Spleen (tissue), 11 donors: ENCODE results near the gene RBM47. TPM values are rescaled to one million over a fixed set of nuclear protein-coding genes. Genes with fewer than 3 reads are reported as not detected.

Experiments used
- DNase-seq: peaks from one replicate; pipeline ENCODE4 v3.0.0-alpha.2; 2020
- H3K27ac ChIP-seq, 8 donors: fragments of 200-600 bp; sonication (generic) in 7 of 8; 1 replicate in 4 of 8; 2 replicates in 4 of 8; pipeline versions ENCODE4 v1.5.0 to v1.8.0; 2016 to 2021; ENCODE audit warnings: inconsistent platforms in 4 of 8, mild to moderate bottlenecking in 4 of 8, moderate library complexity in 1 of 8
- H3K27me3 ChIP-seq, 7 donors: fragments of 200-600 bp; sonication (generic) in 6 of 7; replicated peaks in 1 of 7; 1 replicate in 4 of 7; 2 replicates in 3 of 7; pipeline versions ENCODE4 v1.5.0 to v1.8.0; 2016 to 2021; ENCODE audit warnings: inconsistent platforms in 3 of 7, mild to moderate bottlenecking in 1 of 7
- H3K36me3 ChIP-seq, 6 donors: fragments of 200-600 bp; sonication (generic) in 5 of 6; 1 replicate in 4 of 6; 2 replicates in 2 of 6; pipeline versions ENCODE4 v1.5.0 to v1.8.0; 2016 to 2021; ENCODE audit warnings: inconsistent platforms in 2 of 6
- H3K4me1 ChIP-seq, 6 donors: fragments of 200-600 bp; sonication (generic) in 5 of 6; 1 replicate in 3 of 6; 2 replicates in 3 of 6; pipeline versions ENCODE4 v1.5.0 to v1.8.0; 2016 to 2021; ENCODE audit warnings: inconsistent platforms in 3 of 6
- H3K4me3 ChIP-seq, 8 donors: fragments of 200-600 bp; sonication (generic) in 7 of 8; 1 replicate in 4 of 8; 2 replicates in 4 of 8; pipeline versions ENCODE4 v1.5.0 to v1.8.0; 2016 to 2021; ENCODE audit warnings: inconsistent platforms in 4 of 8, mild to moderate bottlenecking in 4 of 8, moderate library complexity in 2 of 8
- H3K9me3 ChIP-seq, 8 donors: fragments of 200-600 bp; sonication (generic) in 7 of 8; 1 replicate in 4 of 8; 2 replicates in 4 of 8; pipeline versions ENCODE4 v1.5.0 to v1.8.0; 2016 to 2021; ENCODE audit warnings: inconsistent platforms in 4 of 8
- CTCF ChIP-seq, 11 experiments: fragments of 200-600 bp in 7 of 11; fragments of 450-650 bp in 4 of 11; sonication (generic) in 4 of 11; IDR thresholded peaks in 8 of 11; conservative IDR thresholded peaks in 3 of 11; 1 replicate in 7 of 11; 2 replicates in 4 of 11; pipeline versions ENCODE4 v1.4.0 to v1.8.0; 2016 to 2021; ENCODE audit warnings: antibody characterized with exemption in 11 of 11, inconsistent platforms in 4 of 11, mild to moderate bottlenecking in 1 of 11
- POLR2A ChIP-seq, 3 donors: fragments of 450-650 bp; IDR thresholded peaks; one replicate each; pipeline ENCODE4 v1.5.1; 2017; ENCODE audit warnings: antibody characterized with exemption in 3 of 3, mild to moderate bottlenecking in 1 of 3
- POLR2AphosphoS5 ChIP-seq, 3 donors: sonication (generic); formaldehyde crosslinking; IDR thresholded peaks; one replicate each; pipeline ENCODE4 v1.5.1; 2017; ENCODE audit warnings: antibody characterized with exemption in 3 of 3
- WGBS, 5 donors: extraction: QIAGEN DNeasy Blood & Tissue Kit in 3 of 5; methylation state at CpG; one replicate each; pipeline versions ENCODE4 v1.1.5 to v1.1.7; 2013 to 2018; 5-methylcytosine and 5-hydroxymethylcytosine counted together
- intact Hi-C: fragments of 100-400 bp; cut with DNase I; formaldehyde crosslinking; loops from one replicate; pipeline ENCODE4 v1.15.0; 2023; ENCODE audit warnings: low total_unique reads
- polyA plus RNA-seq, 3 donors: library from polyadenylated mRNA; stranded (reverse); fragments of 200-250 nt; gene quantifications; one replicate each; pipeline ENCODE4 v1.2.1, GENCODE V29; 2013
- total RNA-seq, 7 donors: library from RNA; depleted of rRNA in 3 of 7; stranded (reverse); fragments of >200 nt in 3 of 7; fragmentation: NEBNext Ultra II Directional in 4 of 7; extraction: Animal tissue kit (Norgen Biotek cat#: 25700) in 4 of 7; gene quantifications; one replicate each; pipeline versions ENCODE4 v1.1.0 to v1.2.1, GENCODE V29; 2016 to 2021
- donor health status: healthy with polysubstance abuse.
- donor health status: DM: no; HTN: no; CAD: no; lungs with moderate emphysema.
- donor health status: DM: no; HTN: no; CAD: no.
- donor health status: Bipolar disorder and iron deficiency.
- donor health status: healthy.
- donor health status: DM: no; HTN: no; CAD: no.
- donor health status: DM: yes; HTN: yes; CAD: no.

Gene RBM47
- total and polyA plus RNA-seq, 10 donors, result 6.0 to 164 (median 77.9) TPM

GRCh38 chr4:40425799-40426574, 203.7 kb downstream of the RBM47 start:
- WGBS, 5 donors, result 94 to 97% (median 96%) methylated on average over 23 to 24 of the region's 24 CpGs
- H3K9me3 ChIP-seq, result no peaks in the 10 kb centered on the region
- TF ChIP-seq CTCF (IDR thresholded peaks at IDR 0.05 in 8 of 11, conservative IDR thresholded peaks at IDR 0.05 in 3 of 11) (no peak), POLR2AphosphoS5 (IDR thresholded peaks at IDR 0.05) (peak in 1 of 3 donors; percentile 68)
- H3K36me3 ChIP-seq, result peaks cover 0 to 92% (median 18%) of the 10 kb centered on the region in 6 donors
- intact Hi-C loops, result no loop called here
- H3K4me1 ChIP-seq, result peaks cover 0 to 7% (median 0%) of the 10 kb centered on the region in 6 donors
- no peak for DNase-seq
- H3K27me3 ChIP-seq, result no peaks in the 10 kb centered on the region
- peak overlapping the region in 1 of 8 donors; percentile 38 for H3K27ac ChIP-seq
- no peak overlapping the region for H3K4me3 ChIP-seq

GRCh38 chr4:40423735-40424134, 205.9 kb downstream of the RBM47 start:
- TF ChIP-seq POLR2AphosphoS5 (IDR thresholded peaks at IDR 0.05), result no peak
- TF ChIP-seq POLR2A (IDR thresholded peaks at IDR 0.05), result no peak
- no peak for TF ChIP-seq CTCF (IDR thresholded peaks at IDR 0.05 in 8 of 11, conservative IDR thresholded peaks at IDR 0.05 in 3 of 11)
- Histone ChIP-seq H3K4me3 (no peak overlapping the region), H3K9me3 (no peaks in the 10 kb centered on the region), H3K36me3 (peaks cover 0 to 70% (median 13%) of the 10 kb centered on the region in 6 donors), H3K27ac (no peak overlapping the region), H3K27me3 (no peaks in the 10 kb centered on the region), H3K4me1 (peaks cover 0 to 7% (median 0%) of the 10 kb centered on the region in 6 donors)
- WGBS, 5 donors, result 69 to 84% (median 80%) methylated on average over 3 of the region's 3 CpGs
- DNase-seq, result no peak
- intact Hi-C loops, result no loop called here

- H3K27me3 ChIP-seq, result no peaks in the 10 kb centered on the region
- H3K4me1 ChIP-seq, result no peaks in the 10 kb centered on the region
- TF ChIP-seq CTCF (IDR thresholded peaks at IDR 0.05 in 8 of 11, conservative IDR thresholded peaks at IDR 0.05 in 3 of 11), result no peak
- peak in 1 of 3 donors; percentile 7 for TF ChIP-seq POLR2AphosphoS5 (IDR thresholded peaks at IDR 0.05)
- H3K27ac ChIP-seq, result no peak overlapping the region
- intact Hi-C loops, result no loop called here
- no peaks in the 10 kb centered on the region for H3K9me3 ChIP-seq
- H3K4me3 ChIP-seq, result no peak overlapping the region
- WGBS, 5 donors, result 86 to 92% (median 88%) methylated on average over 7 of the region's 7 CpGs
- no peak for DNase-seq
- H3K36me3 ChIP-seq, result peaks cover 0 to 55% (median 13%) of the 10 kb centered on the region in 6 donors
These were observed 207.6 kb downstream of the RBM47 start for GRCh38 chr4:40421839-40422708.
